Measurements from ENCODE around the gene CHST15.
A peak's percentile ranks its signal among the peaks of the same experiment; 100 is the strongest.

CHST15 gene

GRCh38 chr10:124129471-124129870 lies 36.1 kb upstream of the CHST15 start:
- Histone ChIP-seq H3K4me2 (ENCODE audit: insufficient read depth, low read length) (no peak overlapping the region), H3K27ac (ENCODE audit: low read length) (0 out of 2 replicates have a peak overlapping the region, but pooled peaks have one; percentile 14), H3K36me3 (ENCODE audit: insufficient read depth, low read length) (no peaks in the 10 kb centered on the region), H3K9me3 (ENCODE audit: insufficient read depth, low read length, severe bottlenecking) (no peaks in the 10 kb centered on the region), H3K4me1 (ENCODE audit: insufficient read depth, low read length) (peaks cover 17% of the 10 kb centered on the region; the same call in 1 of the 2 replicates), H3K4me3 (ENCODE audit: low read depth in 1 of 2, low read length in 2 of 2) (no peak overlapping the region), H4K20me1 (ENCODE audit: insufficient read depth, low read length) (no peaks in the 10 kb centered on the region), H2AFZ (ENCODE audit: low read depth, low read length) (no peak overlapping the region), H3K27me3 (ENCODE audit: insufficient read depth, low read length, poor library complexity) (no peaks in the 10 kb centered on the region), H3K9ac (ENCODE audit: low read depth, low read length) (no peak overlapping the region), H3K79me2 (ENCODE audit: insufficient read depth, low read length) (no peaks in the 10 kb centered on the region)
- ATAC-seq (ENCODE audit: insufficient read depth, low read depth) (no peak), DNase-seq (no peak)
- TF ChIP-seq CTCF (IDR thresholded peaks at IDR 0.05; ENCODE audit: borderline replicate concordance, extremely low read depth, low read length, poor library complexity, severe bottlenecking) (no peak), EZH2 (IDR thresholded peaks at IDR 0.05; ENCODE audit: borderline replicate concordance, low read depth, low read length, severe bottlenecking) (no peak)

- ATAC-seq (ENCODE audit: insufficient read depth, low read depth): no peak
- TF ChIP-seq EZH2 (IDR thresholded peaks at IDR 0.05; ENCODE audit: borderline replicate concordance, low read depth, low read length, severe bottlenecking): no peak
- no peak for TF ChIP-seq CTCF (IDR thresholded peaks at IDR 0.05; ENCODE audit: borderline replicate concordance, extremely low read depth, low read length, poor library complexity, severe bottlenecking)
- Histone ChIP-seq H3K4me3 (ENCODE audit: low read depth in 1 of 2, low read length in 2 of 2) (no peak overlapping the region), H3K27me3 (ENCODE audit: insufficient read depth, low read length, poor library complexity) (no peaks in the 10 kb centered on the region), H2AFZ (ENCODE audit: low read depth, low read length) (no peak overlapping the region), H3K9me3 (ENCODE audit: insufficient read depth, low read length, severe bottlenecking) (no peaks in the 10 kb centered on the region), H3K36me3 (ENCODE audit: insufficient read depth, low read length) (no peaks in the 10 kb centered on the region), H4K20me1 (ENCODE audit: insufficient read depth, low read length) (no peaks in the 10 kb centered on the region), H3K4me2 (ENCODE audit: insufficient read depth, low read length) (no peak overlapping the region), H3K9ac (ENCODE audit: low read depth, low read length) (no peak overlapping the region), H3K27ac (ENCODE audit: low read length) (no peak overlapping the region; the same call in 1 of the 2 replicates), H3K4me1 (ENCODE audit: insufficient read depth, low read length) (peaks cover 17% of the 10 kb centered on the region; the same call in 1 of the 2 replicates), H3K79me2 (ENCODE audit: insufficient read depth, low read length) (no peaks in the 10 kb centered on the region)
- DNase-seq: no peak
Measured at GRCh38 chr10:124128811-124129145, 35.4 kb upstream of the CHST15 start.

GRCh38 chr10:124127965-124128810 lies 34.8 kb upstream of the CHST15 start:
- no peak overlapping the region for H3K9ac ChIP-seq (ENCODE audit: low read depth, low read length)

More at GRCh38 chr10:124127965-124128810, 34.8 kb upstream of the CHST15 start:
- DNase-seq (peak; percentile 31), ATAC-seq (ENCODE audit: insufficient read depth, low read depth) (no peak)
- Histone ChIP-seq H3K9me3 (ENCODE audit: insufficient read depth, low read length, severe bottlenecking) (no peaks in the 10 kb centered on the region), H3K27ac (ENCODE audit: low read length) (peak overlapping the region; percentile 11; the same call in 1 of the 2 replicates), H3K79me2 (ENCODE audit: insufficient read depth, low read length) (no peaks in the 10 kb centered on the region), H3K4me2 (ENCODE audit: insufficient read depth, low read length) (no peak overlapping the region), H3K27me3 (ENCODE audit: insufficient read depth, low read length, poor library complexity) (no peaks in the 10 kb centered on the region), H3K4me3 (ENCODE audit: low read depth in 1 of 2, low read length in 2 of 2) (no peak overlapping the region), H2AFZ (ENCODE audit: low read depth, low read length) (no peak overlapping the region), H3K36me3 (ENCODE audit: insufficient read depth, low read length) (no peaks in the 10 kb centered on the region), H4K20me1 (ENCODE audit: insufficient read depth, low read length) (no peaks in the 10 kb centered on the region), H3K4me1 (ENCODE audit: insufficient read depth, low read length) (peaks cover 17% of the 10 kb centered on the region; the same call in 1 of the 2 replicates)
- TF ChIP-seq CTCF (IDR thresholded peaks at IDR 0.05; ENCODE audit: borderline replicate concordance, extremely low read depth, low read length, poor library complexity, severe bottlenecking) (no peak), EZH2 (IDR thresholded peaks at IDR 0.05; ENCODE audit: borderline replicate concordance, low read depth, low read length, severe bottlenecking) (no peak)
